CD4-positive, alpha-beta T cell treated with Interleukin-2 at 100 ng/mL for 4 hours (primary cell): ENCODE data around the gene ZNF117.
"Not testable (repeated sequence)": the region's sequence is repeated elsewhere in the genome, so short reads cannot be mapped to it uniquely, and the experiment has no call there.

Source experiments
- DNase-seq: peaks from one replicate; pipeline ENCODE4 v3.0.0-alpha.2; 2020; ENCODE audit warnings: low spot score

The ZNF117 gene

GRCh38 chr7:64990936-64991335 is at the start of gene ZNF117:
Gene ZNF117 (minus strand): TSS chr7:64991036.
- no peak for DNase-seq

GRCh38 chr7:65038767-65039166 is 47.9 kb upstream of the ZNF117 start:
- peak; percentile 1 for DNase-seq

- DNase-seq = peak; percentile 94
These were observed 47.2 kb upstream of the ZNF117 start for GRCh38 chr7:65037740-65038688.

- DNase-seq = not testable (repeated sequence)
These were observed 45.7 kb upstream of the ZNF117 start for GRCh38 chr7:65036526-65036925.

- not testable (repeated sequence) for DNase-seq
These were observed 44.6 kb upstream of the ZNF117 start for GRCh38 chr7:65035469-65035868.

GRCh38 chr7:65034120-65034782 is 43.4 kb upstream of the ZNF117 start:
- not testable (repeated sequence) for DNase-seq

- DNase-seq = not testable (repeated sequence)
These were observed 42.6 kb upstream of the ZNF117 start for GRCh38 chr7:65033391-65033790.

GRCh38 chr7:65025023-65025422 is 34.2 kb upstream of the ZNF117 start:
- DNase-seq = not testable (repeated sequence)

- DNase-seq = not testable (repeated sequence)
These were observed 30.1 kb upstream of the ZNF117 start for GRCh38 chr7:65020978-65021377.

- not testable (repeated sequence) for DNase-seq
These were observed 19.0 kb upstream of the ZNF117 start for GRCh38 chr7:65009881-65010280.

- DNase-seq = not testable (repeated sequence)
These were observed 18.6 kb upstream of the ZNF117 start for GRCh38 chr7:65009394-65009793.

GRCh38 chr7:65007036-65007435 is 16.2 kb upstream of the ZNF117 start:
- DNase-seq = not testable (repeated sequence)

GRCh38 chr7:65006094-65006992 is 15.5 kb upstream of the ZNF117 start, which contains the start of gene ERV3-1:
Gene ERV3-1 (minus strand): TSS chr7:65006687. CDS start chr7:64993026, 13,661 bp downstream.
- peak; percentile 96 for DNase-seq

GRCh38 chr7:65004575-65004974 is 13.7 kb upstream of the ZNF117 start:
- no peak for DNase-seq

- no peak for DNase-seq
These were observed 12.2 kb upstream of the ZNF117 start for GRCh38 chr7:65002972-65003585.

GRCh38 chr7:65001291-65001814 is 10.5 kb upstream of the ZNF117 start:
- no peak for DNase-seq

GRCh38 chr7:64999165-65000004 is 8.5 kb upstream of the ZNF117 start:
- no peak for DNase-seq

- no peak for DNase-seq
These were observed 8.0 kb upstream of the ZNF117 start for GRCh38 chr7:64998865-64999164.

- no peak for DNase-seq
These were observed 7.1 kb upstream of the ZNF117 start for GRCh38 chr7:64997927-64998391.
